ENCODE data around the gene IKZF5. TPM values are rescaled to one million over a fixed set of nuclear protein-coding genes. Genes with fewer than 3 reads are reported as not detected.

Gene IKZF5, protein sequence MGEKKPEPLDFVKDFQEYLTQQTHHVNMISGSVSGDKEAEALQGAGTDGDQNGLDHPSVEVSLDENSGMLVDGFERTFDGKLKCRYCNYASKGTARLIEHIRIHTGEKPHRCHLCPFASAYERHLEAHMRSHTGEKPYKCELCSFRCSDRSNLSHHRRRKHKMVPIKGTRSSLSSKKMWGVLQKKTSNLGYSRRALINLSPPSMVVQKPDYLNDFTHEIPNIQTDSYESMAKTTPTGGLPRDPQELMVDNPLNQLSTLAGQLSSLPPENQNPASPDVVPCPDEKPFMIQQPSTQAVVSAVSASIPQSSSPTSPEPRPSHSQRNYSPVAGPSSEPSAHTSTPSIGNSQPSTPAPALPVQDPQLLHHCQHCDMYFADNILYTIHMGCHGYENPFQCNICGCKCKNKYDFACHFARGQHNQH
- total RNA-seq (24.0 and 24.6 TPM in 2 replicates), polyA plus RNA-seq (15.8 and 25.9 TPM in 2 replicates), polyA minus RNA-seq (4.7 and 8.1 TPM in 2 replicates)
- total RNA-seq (2013): 9.1 TPM

DNA sequence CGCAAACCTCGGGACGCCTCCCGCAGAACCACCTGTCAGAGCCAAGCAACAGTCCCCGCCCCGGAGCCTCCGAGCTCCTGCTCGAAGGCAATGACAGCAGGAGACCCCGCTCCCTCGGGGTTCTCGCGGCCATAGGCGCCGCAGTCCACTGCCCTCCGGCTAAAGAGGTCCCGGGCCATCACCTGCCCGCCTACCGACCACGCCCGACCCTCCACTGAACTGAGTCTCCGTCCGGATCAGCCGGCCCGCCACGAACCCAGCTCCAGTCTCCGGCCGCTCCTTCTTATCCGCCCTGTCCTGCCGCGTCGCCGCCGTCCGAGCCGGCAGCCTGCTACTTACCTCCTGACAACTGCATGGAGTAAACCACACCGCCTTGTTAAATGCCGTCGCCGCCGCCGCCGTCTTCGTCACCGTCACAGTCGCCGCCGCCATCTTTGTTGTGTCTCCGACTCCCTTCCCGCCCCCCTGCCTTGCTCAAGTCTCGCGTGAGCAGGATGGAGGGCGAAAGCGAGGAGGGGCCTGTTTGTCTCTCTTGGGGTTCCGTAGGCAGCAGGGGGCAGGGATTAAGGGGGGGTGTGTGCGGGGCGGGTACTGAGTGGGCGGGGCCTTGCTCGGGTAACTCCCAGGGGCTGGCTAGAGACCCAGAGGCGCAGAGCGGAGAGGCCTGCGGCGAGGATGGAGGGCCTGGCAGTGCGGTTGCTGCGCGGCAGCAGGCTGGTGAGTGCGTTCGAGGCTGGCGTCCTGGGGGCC is at the start of gene IKZF5, which contains the start of gene ACADSB:
IKZF5 (minus strand) TSS at position 441 of the 750 bp plus-strand sequence. CDS start 10,170 bp downstream, outside the sequence.
ACADSB (plus strand) TSS at position 652 of the 750 bp plus-strand sequence; CDS start at position 676, 24 bp downstream.
- DNase-seq (peak; percentile 97), ATAC-seq (ENCODE audit: low read depth) (peak; percentile 93)
- Mint-ChIP-seq H3K27ac (peak within 1 kb of the TSS; percentile 98), H3K9me3 (ENCODE audit: insufficient read depth) (no peaks in the 10 kb centered on the region), H3K27me3 (no peaks in the 10 kb centered on the region), H3K4me1 (peaks cover 49% of the 10 kb centered on the region), H3K4me3 (peak within 1 kb of the TSS; percentile 98)
- Histone ChIP-seq H3K79me2 (ENCODE audit: control insufficient read depth, insufficient read depth, low read length) (peaks cover 73% of the 10 kb centered on the region), H3K4me3 (ENCODE audit: control extremely low read depth in 1 of 5, extremely low read depth in 1 of 5, insufficient read depth in 1 of 5, low read depth in 2 of 5, low read length in 4 of 5) (peak within 1 kb of the TSS; percentile 63 to 100 (median 95)), H2AFZ (ENCODE audit: insufficient read depth, low read depth, low read length, poor library complexity, severe bottlenecking) (peak within 1 kb of the TSS; percentile 96), H3K9me3 (ENCODE audit: control extremely low read depth in 1 of 3, control insufficient read depth in 2 of 3, insufficient read depth in 1 of 3, low read length in 2 of 3) (no peaks in the 10 kb centered on the region), H4K20me1 (ENCODE audit: control insufficient read depth, insufficient read depth, low read length, poor library complexity, severe bottlenecking) (peaks cover 25% of the 10 kb centered on the region), H3K27ac (ENCODE audit: low read length in 2 of 2) (peak within 1 kb of the TSS; percentile 92 to 98), H3K27me3 (replicated peaks in 1 of 4; ENCODE audit: control extremely low read depth in 1 of 4, control insufficient read depth in 3 of 4, insufficient read depth in 4 of 4, low read length in 3 of 4) (no peaks in the 10 kb centered on the region), H3K4me2 (replicated peaks; ENCODE audit: low read depth, low read length, poor library complexity, severe bottlenecking) (peak within 1 kb of the TSS; percentile 96), H3K9ac (ENCODE audit: low read length) (peak within 1 kb of the TSS; percentile 92), H3K36me3 (replicated peaks in 1 of 2; ENCODE audit: control extremely low read depth in 1 of 2, control insufficient read depth in 1 of 2, extremely low read depth in 1 of 2, insufficient read depth in 2 of 2, low read length in 1 of 2) (peaks cover 0 to 7% of the 10 kb centered on the region in 2 experiments), H3K4me1 (ENCODE audit: control insufficient read depth in 2 of 2, insufficient read depth in 2 of 2, low read length in 2 of 2) (peaks cover 22 to 25% of the 10 kb centered on the region in 2 donors)
- ChIA-PET CTCF (interaction anchor here (1.4 to 3.7 kb wide), 4 partner anchors 29 to 146 kb away, joined by 3 to 26 read pairs (median 3); partner anchors contain the start of genes BUB3 and PSTK), POLR2A (interaction anchor here (0.7 to 1.8 kb wide), 5 partner anchors 27 to 1080 kb away, joined by 3 to 12 read pairs (median 4); partner anchors contain the start of genes ATE1, BUB3, C10orf88 and PSTK)
- WGBS (ENCODE audit: insufficient coverage): under 1% methylated on average over 66 of the region's 68 CpGs
- intact Hi-C loops (cut with micrococcal nuclease): loop anchor here (1.0 to 5.0 kb wide), 8 partner anchors 28 to 1909 kb away; partner anchors contain the start of genes ATE1, BUB3, C10orf88 and EEF1AKMT2
- TF ChIP-seq, protein P1, sequence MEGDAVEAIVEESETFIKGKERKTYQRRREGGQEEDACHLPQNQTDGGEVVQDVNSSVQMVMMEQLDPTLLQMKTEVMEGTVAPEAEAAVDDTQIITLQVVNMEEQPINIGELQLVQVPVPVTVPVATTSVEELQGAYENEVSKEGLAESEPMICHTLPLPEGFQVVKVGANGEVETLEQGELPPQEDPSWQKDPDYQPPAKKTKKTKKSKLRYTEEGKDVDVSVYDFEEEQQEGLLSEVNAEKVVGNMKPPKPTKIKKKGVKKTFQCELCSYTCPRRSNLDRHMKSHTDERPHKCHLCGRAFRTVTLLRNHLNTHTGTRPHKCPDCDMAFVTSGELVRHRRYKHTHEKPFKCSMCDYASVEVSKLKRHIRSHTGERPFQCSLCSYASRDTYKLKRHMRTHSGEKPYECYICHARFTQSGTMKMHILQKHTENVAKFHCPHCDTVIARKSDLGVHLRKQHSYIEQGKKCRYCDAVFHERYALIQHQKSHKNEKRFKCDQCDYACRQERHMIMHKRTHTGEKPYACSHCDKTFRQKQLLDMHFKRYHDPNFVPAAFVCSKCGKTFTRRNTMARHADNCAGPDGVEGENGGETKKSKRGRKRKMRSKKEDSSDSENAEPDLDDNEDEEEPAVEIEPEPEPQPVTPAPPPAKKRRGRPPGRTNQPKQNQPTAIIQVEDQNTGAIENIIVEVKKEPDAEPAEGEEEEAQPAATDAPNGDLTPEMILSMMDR (IDR thresholded peaks at IDR 0.05): no peak
- no peak for TF ChIP-seq EZH2 (IDR thresholded peaks at IDR 0.05; ENCODE audit: borderline replicate concordance, insufficient read depth, low read depth, low read length, poor library complexity, severe bottlenecking)

All from B cell (primary cell).